Stimulated activated CD8-positive, alpha-beta memory T cell treated with anti-CD3 and anti-CD28 coated beads, Interleukin-4, amount 100 ng/mL, for 24 hours (primary cell): ENCODE measurements around the gene ORM1.

Source experiments
- DNase-seq: peaks from one replicate; pipeline ENCODE4 v3.0.0-alpha.2; 2020; ENCODE audit warnings: low read depth

Gene ORM1

DNA sequence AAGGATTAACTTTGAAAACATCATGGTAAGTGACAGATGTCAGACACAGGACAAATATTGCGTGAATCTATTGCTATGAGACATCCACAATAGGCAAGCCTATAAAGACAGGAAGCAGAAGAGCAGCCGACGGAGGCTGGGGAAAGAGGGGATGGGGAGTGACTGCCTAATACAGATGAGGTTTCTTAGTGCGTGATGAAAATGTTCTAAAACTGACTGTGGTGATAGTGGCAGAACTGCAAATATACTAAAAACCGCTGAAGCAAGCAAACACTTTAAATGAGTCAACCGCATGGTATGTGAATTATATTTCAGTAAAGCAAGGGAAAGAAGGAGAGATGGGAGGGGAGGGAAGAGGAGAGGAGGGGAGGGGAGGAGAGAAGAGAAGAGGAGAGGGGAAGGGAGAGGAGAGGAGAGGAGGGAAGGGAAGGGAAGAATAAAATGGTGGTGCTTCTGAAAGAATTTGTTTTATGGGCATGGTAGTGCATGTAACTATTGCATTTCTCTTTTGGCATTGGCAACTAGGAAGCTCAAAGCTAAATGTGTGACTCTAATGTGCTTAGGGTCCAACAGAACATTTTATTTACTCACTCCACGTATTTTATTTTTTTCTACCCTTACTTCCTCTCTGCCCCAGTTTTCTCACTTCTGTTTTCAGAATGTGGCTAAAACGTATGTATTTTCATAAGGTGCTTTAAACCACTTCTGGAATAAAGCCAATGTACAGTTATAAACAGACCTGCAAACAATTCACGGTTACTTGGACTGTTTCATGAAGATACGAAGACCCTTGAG, 43.6 kb downstream of the ORM1 start:
- DNase-seq, result no peak

DNA sequence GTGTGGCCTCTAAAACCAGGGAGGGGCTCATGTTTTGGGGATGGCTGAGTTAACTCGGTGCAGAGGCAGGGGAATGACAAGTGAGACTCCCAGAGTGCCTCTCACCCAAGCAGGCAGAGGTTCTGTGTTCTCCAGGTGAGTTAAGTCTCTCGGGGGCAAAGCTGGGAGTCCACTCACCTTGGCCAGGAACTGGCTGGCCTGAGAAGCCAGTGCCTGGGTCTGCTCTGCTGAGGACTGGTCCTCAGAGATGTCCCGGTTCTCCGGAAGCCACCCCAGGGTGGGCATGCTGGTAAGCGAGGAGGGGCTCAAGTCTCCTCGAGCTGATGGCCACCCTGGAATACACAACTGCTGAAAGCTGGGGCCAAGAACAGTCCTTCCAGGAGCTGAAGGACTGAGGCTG, 44.5 kb downstream of the ORM1 start:
- DNase-seq, result no peak

- DNase-seq, result no peak
Measured at GRCh38 chr9:114367772-114368569, 45.1 kb downstream of the ORM1 start.

- no peak for DNase-seq
Measured at GRCh38 chr9:114369216-114370130, 46.6 kb downstream of the ORM1 start.

DNA sequence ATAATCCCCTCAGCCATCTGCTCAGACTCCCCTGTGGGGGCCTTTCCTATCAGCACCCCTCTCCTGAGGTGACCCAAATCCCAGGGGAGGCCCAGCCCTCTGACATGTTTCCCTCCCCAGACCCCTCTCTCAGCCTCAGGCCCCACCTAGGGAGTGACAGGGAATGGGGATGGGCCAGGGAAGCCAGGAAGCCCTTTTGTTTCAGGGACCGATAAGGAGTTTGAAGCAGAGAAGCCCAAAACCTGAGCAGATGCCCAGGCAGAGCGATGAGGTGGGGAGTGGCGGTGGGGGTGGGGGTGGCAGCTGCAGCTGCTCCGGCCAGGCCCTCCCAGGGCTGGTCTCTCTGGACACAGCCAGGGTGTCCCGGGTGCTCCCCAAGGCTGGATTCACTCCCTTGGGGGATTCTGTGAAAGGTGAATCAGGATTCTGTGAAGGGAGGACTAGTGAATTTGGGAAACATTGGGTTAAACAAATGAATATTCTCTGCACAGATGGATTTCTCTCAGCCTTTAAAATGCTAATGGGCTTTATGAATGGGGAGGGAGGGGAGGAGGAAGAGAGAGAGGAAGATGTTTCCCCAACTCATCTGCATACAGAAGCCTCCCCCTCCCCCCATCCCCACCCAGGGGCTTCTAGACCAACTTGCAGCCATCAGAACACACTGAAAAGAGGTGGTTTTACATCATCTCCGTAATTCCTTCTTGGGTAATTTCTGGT, 47.5 kb downstream of the ORM1 start:
- no peak for DNase-seq

GRCh38 chr9:114370968-114371320, 48.0 kb downstream of the ORM1 start:
- DNase-seq, result no peak

GRCh38 chr9:114371343-114371944, 48.5 kb downstream of the ORM1 start:
- DNase-seq, result no peak

GRCh38 chr9:114371973-114372917, 49.3 kb downstream of the ORM1 start:
- no peak for DNase-seq

- peak; percentile 72 for DNase-seq
Measured at GRCh38 chr9:114372921-114373448, 50.1 kb downstream of the ORM1 start.

- DNase-seq, result no peak
Measured at GRCh38 chr9:114373960-114374730, 51.2 kb downstream of the ORM1 start.

DNA sequence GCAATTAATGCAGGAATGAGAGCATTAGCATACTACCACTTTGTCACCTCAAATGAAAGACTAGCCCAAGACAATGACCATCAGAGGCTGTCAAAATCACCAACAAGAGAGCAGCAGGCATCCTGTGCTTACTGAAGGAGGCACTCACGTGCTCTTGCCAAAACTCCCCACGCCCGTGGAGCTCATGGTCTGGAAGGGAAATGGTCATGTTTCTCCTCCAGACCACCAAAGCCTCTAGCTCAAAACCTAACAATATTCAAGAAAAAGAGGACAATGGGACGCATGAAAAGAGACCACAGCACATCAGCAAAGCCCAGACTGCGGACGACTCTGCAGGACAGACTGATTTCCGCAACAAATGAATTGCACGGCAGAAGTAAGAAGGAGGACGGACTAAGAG, 52.0 kb downstream of the ORM1 start:
- no peak for DNase-seq

DNA sequence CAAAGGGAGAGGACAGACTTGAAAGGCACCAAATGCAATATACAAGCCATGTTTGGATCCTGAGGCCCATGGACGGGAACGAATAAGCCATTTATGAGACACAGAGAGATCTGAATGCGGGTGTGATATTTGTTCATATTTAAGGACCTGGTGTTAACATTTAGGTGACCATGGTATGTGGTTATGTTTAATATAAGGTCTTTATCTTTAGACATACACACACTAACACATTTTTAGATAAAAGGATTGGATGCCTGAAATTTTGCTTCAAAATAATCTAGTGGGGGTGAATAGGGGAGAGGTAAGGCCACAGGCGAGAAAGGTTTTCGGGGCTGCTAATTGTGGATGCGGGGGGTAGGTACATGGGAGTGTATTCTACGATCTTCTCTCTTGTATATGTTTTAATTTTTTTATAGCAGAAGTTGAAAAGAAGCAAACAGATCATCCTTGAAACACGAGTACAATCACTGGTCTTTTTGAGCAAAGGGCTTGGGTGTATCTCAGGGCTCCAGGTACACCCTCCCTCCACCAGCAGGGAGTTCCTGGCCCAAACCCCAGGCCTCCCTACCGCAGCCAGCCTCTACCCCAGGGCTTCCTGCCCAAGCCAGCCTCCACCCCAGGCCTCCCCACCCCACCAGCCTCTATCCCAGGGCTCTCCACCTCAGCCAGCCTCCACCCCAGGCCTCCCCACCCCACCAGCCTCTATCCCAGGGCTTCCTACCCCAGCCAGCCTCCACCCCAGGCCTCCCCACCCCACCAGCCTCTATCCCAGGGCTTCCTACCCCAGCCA, 52.7 kb downstream of the ORM1 start:
- no peak for DNase-seq
